MCF 10A (cell line): ENCODE data around the gene TCF7L2. TPM values are rescaled to one million over a fixed set of nuclear protein-coding genes. Genes with fewer than 3 reads are reported as not detected.

Experiments
- BruUV-seq: library from RNA; stranded (reverse); fragments of 400-500 nt; replicated peaks from 2 replicates; lab custom pipeline; 2021; lab: Mats Ljungman, UMichigan
- CTCF ChIA-PET: fragments of 300-600 bp; sonication (Branson Sonifier 250); formaldehyde crosslinking; extraction: SDS; loops from one replicate; lab custom pipeline; 2021; ENCODE audit warnings: antibody characterized with exemption, inconsistent platforms; lab: Yijun Ruan, JAX
- POLR2A ChIA-PET: fragments of 300-600, 350-650 bp; sonication (Branson Sonifier 250); formaldehyde crosslinking; extraction: SDS; loops from one replicate; lab custom pipeline; 2020; ENCODE audit warnings: antibody characterized with exemption, inconsistent platforms; lab: Yijun Ruan, JAX
- DNase-seq: peaks from one replicate; pipeline ENCODE4 v3.0.0-alpha.2; 2018; ENCODE audit not compliant: unreplicated experiment
- H3K27ac Mint-ChIP-seq: one replicate; pipeline ENCODE4 v1.8.0; 2022; ENCODE audit warnings: mild to moderate bottlenecking, low read depth, mixed read lengths; ENCODE audit not compliant: unreplicated experiment
- H3K27me3 Mint-ChIP-seq: one replicate; pipeline ENCODE4 v1.8.0; 2022; ENCODE audit warnings: mixed read lengths; ENCODE audit not compliant: insufficient read depth, unreplicated experiment
- H3K36me3 Mint-ChIP-seq: one replicate; pipeline ENCODE4 v1.8.0; 2022; ENCODE audit warnings: mild to moderate bottlenecking, moderate library complexity, mixed read lengths; ENCODE audit not compliant: insufficient read depth, unreplicated experiment
- H3K4me1 Mint-ChIP-seq: one replicate; pipeline ENCODE4 v1.8.0; 2022; ENCODE audit warnings: mixed read lengths; ENCODE audit not compliant: insufficient read depth, unreplicated experiment
- H3K4me3 Mint-ChIP-seq: one replicate; pipeline ENCODE4 v1.8.0; 2022; ENCODE audit warnings: mild to moderate bottlenecking, moderate library complexity, mixed read lengths; ENCODE audit not compliant: unreplicated experiment
- H3K9me3 Mint-ChIP-seq: one replicate; pipeline ENCODE4 v1.8.0; 2022; ENCODE audit warnings: mixed read lengths; ENCODE audit not compliant: unreplicated experiment
- CTCF ChIP-seq: fragments of 200-600 bp; IDR thresholded peaks from one replicate; pipeline ENCODE4 v1.8.0; 2022; ENCODE audit warnings: antibody characterized with exemption, mild to moderate bottlenecking; ENCODE audit not compliant: unreplicated experiment
- intact Hi-C: fragments of 100-400 bp; cut with micrococcal nuclease; formaldehyde crosslinking; loops from 2 replicates; pipeline ENCODE4 v1.14.1; 2022
- total RNA-seq: library from RNA; stranded (reverse); gene quantifications from 2 replicates; pipeline ENCODE4 v1.2.3, GENCODE V29; 2022

Gene TCF7L2
- total RNA-seq, 1 experiment from 2014 or later: 25.2 TPM

- ChIA-PET CTCF (interaction anchor here (0.7 to 0.9 kb wide), 2 partner anchors 15 to 227 kb away, joined by 3 to 4 read pairs; no protein-coding TSS in a partner anchor), POLR2A (interaction anchor here (0.6 to 0.7 kb wide), 2 partner anchors 28 to 464 kb away, joined by 3 read pairs; no protein-coding TSS in a partner anchor)
- Mint-ChIP-seq H3K27me3 (no peaks in the 10 kb centered on the region), H3K27ac (no peak overlapping the region), H3K4me1 (no peaks in the 10 kb centered on the region), H3K36me3 (peaks cover 87% of the 10 kb centered on the region), H3K4me3 (no peak overlapping the region), H3K9me3 (no peaks in the 10 kb centered on the region)
- DNase-seq: no peak
- intact Hi-C loops: no loop called here
- no peak for TF ChIP-seq CTCF
- no TSS peak for BruUV-seq
Measured at GRCh38 chr10:113158183-113158582, 208.1 kb downstream of the TCF7L2 start.

- Mint-ChIP-seq H3K4me3 (no peak overlapping the region), H3K4me1 (no peaks in the 10 kb centered on the region), H3K36me3 (peaks cover 84% of the 10 kb centered on the region), H3K27ac (no peak overlapping the region), H3K27me3 (no peaks in the 10 kb centered on the region), H3K9me3 (no peaks in the 10 kb centered on the region)
- ChIA-PET POLR2A (interaction anchor here (0.6 to 0.7 kb wide), 2 partner anchors 15 to 571 kb away, joined by 3 to 4 read pairs; no protein-coding TSS in a partner anchor), CTCF (interaction anchor here (0.7 kb wide), 1 partner anchor 413 kb away, joined by 3 read pairs; no protein-coding TSS in a partner anchor)
- BruUV-seq: no TSS peak
- TF ChIP-seq CTCF: no peak
- no peak for DNase-seq
- intact Hi-C loops: no loop called here
Measured at GRCh38 chr10:113159563-113159962, 209.5 kb downstream of the TCF7L2 start.

GRCh38 chr10:113160641-113161040 is 210.6 kb downstream of the TCF7L2 start:
- no TSS peak for BruUV-seq
- no peak for DNase-seq
- no peak overlapping the region for H3K4me3 Mint-ChIP-seq
- peaks cover 83% of the 10 kb centered on the region for H3K36me3 Mint-ChIP-seq
- intact Hi-C loops: no loop called here
- ChIA-PET CTCF (interaction anchor here (0.6 kb wide), 1 partner anchor 63 kb away, joined by 3 read pairs; no protein-coding TSS in a partner anchor), POLR2A (no interaction called here)
- H3K27ac Mint-ChIP-seq: no peak overlapping the region
- H3K9me3 Mint-ChIP-seq: no peaks in the 10 kb centered on the region
- H3K27me3 Mint-ChIP-seq: no peaks in the 10 kb centered on the region
- no peak for TF ChIP-seq CTCF
- no peaks in the 10 kb centered on the region for H3K4me1 Mint-ChIP-seq

GRCh38 chr10:113161066-113161465 is 211.0 kb downstream of the TCF7L2 start:
- Mint-ChIP-seq H3K36me3 (peaks cover 78% of the 10 kb centered on the region), H3K9me3 (no peaks in the 10 kb centered on the region), H3K27ac (no peak overlapping the region), H3K4me3 (no peak overlapping the region), H3K4me1 (no peaks in the 10 kb centered on the region), H3K27me3 (no peaks in the 10 kb centered on the region)
- intact Hi-C loops: no loop called here
- no peak for DNase-seq
- ChIA-PET POLR2A (no interaction called here), CTCF (no interaction called here)
- BruUV-seq: no TSS peak
- TF ChIP-seq CTCF: no peak
